NCI-H128 (cell line): Measurements from ENCODE around the gene RREB1.
"Not testable (repeated sequence)": the region's sequence is repeated elsewhere in the genome, so short reads cannot be mapped to it uniquely, and the experiment has no call there.

ENCODE experiments used
- DNase-seq: peaks from one replicate; lab custom pipeline; 2025; ENCODE audit not compliant: unreplicated experiment; lab: John Stamatoyannopoulos, UW

RREB1 gene

GRCh38 chr6:7261852-7262461, 154.2 kb downstream of the RREB1 start:
- no peak for DNase-seq

- DNase-seq, result no peak
Observed at GRCh38 chr6:7262746-7263518, 155.2 kb downstream of the RREB1 start.

- DNase-seq, result not testable (repeated sequence)
Observed at GRCh38 chr6:7263519-7263805, 155.7 kb downstream of the RREB1 start.

GRCh38 chr6:7264041-7264440, 156.3 kb downstream of the RREB1 start:
- DNase-seq, result no peak

GRCh38 chr6:7264686-7265384, 157.1 kb downstream of the RREB1 start:
- DNase-seq, result no peak

- not testable (repeated sequence) for DNase-seq
Observed at GRCh38 chr6:7265385-7265726, 157.6 kb downstream of the RREB1 start.

- no peak for DNase-seq
Observed at GRCh38 chr6:7267071-7267465, 159.3 kb downstream of the RREB1 start.

GRCh38 chr6:7267466-7268091, 159.8 kb downstream of the RREB1 start:
- DNase-seq, result no peak

GRCh38 chr6:7268362-7268761, 160.6 kb downstream of the RREB1 start:
- DNase-seq, result no peak

GRCh38 chr6:7268816-7269555, 161.2 kb downstream of the RREB1 start:
- DNase-seq, result no peak

GRCh38 chr6:7269816-7270215, 162.1 kb downstream of the RREB1 start:
- no peak for DNase-seq

GRCh38 chr6:7270320-7271204, 162.8 kb downstream of the RREB1 start:
- no peak for DNase-seq

GRCh38 chr6:7271205-7271534, 163.4 kb downstream of the RREB1 start:
- no peak for DNase-seq

GRCh38 chr6:7273709-7274108, 165.9 kb downstream of the RREB1 start:
- no peak for DNase-seq

- DNase-seq, result not testable (repeated sequence)
Observed at GRCh38 chr6:7274525-7274924, 166.8 kb downstream of the RREB1 start.

GRCh38 chr6:7276199-7276524, 168.4 kb downstream of the RREB1 start:
- no peak for DNase-seq

GRCh38 chr6:7282097-7282906, 174.5 kb downstream of the RREB1 start:
- DNase-seq, result no peak

GRCh38 chr6:7283676-7284075, 175.9 kb downstream of the RREB1 start:
- no peak for DNase-seq

- no peak for DNase-seq
Observed at GRCh38 chr6:7285416-7285815, 177.7 kb downstream of the RREB1 start.

GRCh38 chr6:7290079-7290478, 182.3 kb downstream of the RREB1 start:
- no peak for DNase-seq
